Thyroid gland (tissue), 4 donors: ENCODE measurements around the gene CST3.

Source experiments
- POLR2A ChIP-seq, 2 donors: fragments of 450-650 bp; IDR thresholded peaks; one replicate each; pipeline ENCODE4 v1.6.1; 2017; ENCODE audit warnings: antibody characterized with exemption in 2 of 2, mild to moderate bottlenecking in 2 of 2, moderate library complexity in 1 of 2
- TF ChIP-seq, protein P1 (sequence below), 6 experiments: fragments of 200-600 bp in 3 of 6; fragments of 450-650 bp in 3 of 6; sonication (generic) in 3 of 6; IDR thresholded peaks; one replicate each; pipeline ENCODE4 v1.5.1; 2016 to 2019; ENCODE audit warnings: antibody characterized with exemption in 6 of 6, mild to moderate bottlenecking in 2 of 6, inconsistent platforms in 1 of 6, moderate library complexity in 1 of 6

DNA sequence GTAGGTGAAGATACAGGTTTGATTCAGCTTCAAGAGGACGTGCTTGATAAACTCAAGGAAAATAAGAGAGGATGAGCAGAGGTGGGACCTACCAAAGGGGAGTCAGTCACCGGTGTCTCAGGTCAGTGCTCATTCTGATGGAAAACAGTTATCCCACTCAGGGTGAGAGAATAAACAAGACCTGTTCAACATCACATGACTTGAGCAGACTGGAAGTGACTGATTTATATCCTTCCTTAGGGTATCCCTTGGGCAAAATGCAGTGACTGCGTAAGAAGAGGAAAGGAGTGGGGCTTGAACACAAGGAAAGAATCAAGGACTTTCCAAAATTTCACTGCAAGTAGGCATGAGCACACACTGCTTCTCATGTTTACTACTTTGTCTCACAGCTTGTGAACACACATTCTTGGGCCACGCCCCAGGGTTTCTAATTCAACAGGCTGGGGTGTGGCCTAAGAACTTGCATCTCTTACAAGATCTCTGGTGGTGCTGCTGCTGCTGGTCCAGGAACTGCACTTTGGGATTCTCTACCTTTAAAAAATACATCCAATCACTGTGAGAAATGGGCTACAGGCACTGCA, 11.6 kb downstream of the CST3 start:
- no peak for TF ChIP-seq POLR2A (IDR thresholded peaks at IDR 0.05)
- TF ChIP-seq, protein P1, sequence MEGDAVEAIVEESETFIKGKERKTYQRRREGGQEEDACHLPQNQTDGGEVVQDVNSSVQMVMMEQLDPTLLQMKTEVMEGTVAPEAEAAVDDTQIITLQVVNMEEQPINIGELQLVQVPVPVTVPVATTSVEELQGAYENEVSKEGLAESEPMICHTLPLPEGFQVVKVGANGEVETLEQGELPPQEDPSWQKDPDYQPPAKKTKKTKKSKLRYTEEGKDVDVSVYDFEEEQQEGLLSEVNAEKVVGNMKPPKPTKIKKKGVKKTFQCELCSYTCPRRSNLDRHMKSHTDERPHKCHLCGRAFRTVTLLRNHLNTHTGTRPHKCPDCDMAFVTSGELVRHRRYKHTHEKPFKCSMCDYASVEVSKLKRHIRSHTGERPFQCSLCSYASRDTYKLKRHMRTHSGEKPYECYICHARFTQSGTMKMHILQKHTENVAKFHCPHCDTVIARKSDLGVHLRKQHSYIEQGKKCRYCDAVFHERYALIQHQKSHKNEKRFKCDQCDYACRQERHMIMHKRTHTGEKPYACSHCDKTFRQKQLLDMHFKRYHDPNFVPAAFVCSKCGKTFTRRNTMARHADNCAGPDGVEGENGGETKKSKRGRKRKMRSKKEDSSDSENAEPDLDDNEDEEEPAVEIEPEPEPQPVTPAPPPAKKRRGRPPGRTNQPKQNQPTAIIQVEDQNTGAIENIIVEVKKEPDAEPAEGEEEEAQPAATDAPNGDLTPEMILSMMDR (IDR thresholded peaks at IDR 0.05) = no peak
